GM19025 (cell line): ENCODE results near the gene PRR36.
"Not testable (repeated sequence)": the region's sequence is repeated elsewhere in the genome, so short reads cannot be mapped to it uniquely, and the experiment has no call there.

Source experiments
- ATAC-seq: cut with Tn5 transposase; IDR thresholded peaks from one replicate; pipeline ENCODE4 v1.9.1; 2021; ENCODE audit warnings: mild to moderate bottlenecking, low read depth, moderate library complexity; ENCODE audit not compliant: unreplicated experiment

The PRR36 gene

DNA sequence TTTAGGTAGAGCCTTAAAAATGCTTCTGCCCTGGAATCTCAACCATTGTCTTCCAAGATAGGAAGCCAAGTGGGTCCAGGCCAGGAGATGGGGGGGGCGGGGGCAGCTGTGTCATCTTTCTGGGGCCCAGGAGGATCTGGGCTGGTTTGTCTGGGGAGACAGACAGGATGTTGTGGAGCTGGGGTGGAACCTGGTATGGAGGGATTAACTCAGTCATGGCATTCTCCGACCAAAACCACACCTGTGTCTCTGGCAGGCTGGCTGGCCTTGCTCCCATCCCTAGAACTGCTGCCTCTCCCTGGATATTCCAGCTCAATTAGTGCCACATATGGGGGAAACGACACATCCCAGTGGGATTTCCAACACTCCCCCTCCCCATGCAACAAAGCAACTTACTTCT is 26.7 kb upstream of the PRR36 start:
- no peak for ATAC-seq

DNA sequence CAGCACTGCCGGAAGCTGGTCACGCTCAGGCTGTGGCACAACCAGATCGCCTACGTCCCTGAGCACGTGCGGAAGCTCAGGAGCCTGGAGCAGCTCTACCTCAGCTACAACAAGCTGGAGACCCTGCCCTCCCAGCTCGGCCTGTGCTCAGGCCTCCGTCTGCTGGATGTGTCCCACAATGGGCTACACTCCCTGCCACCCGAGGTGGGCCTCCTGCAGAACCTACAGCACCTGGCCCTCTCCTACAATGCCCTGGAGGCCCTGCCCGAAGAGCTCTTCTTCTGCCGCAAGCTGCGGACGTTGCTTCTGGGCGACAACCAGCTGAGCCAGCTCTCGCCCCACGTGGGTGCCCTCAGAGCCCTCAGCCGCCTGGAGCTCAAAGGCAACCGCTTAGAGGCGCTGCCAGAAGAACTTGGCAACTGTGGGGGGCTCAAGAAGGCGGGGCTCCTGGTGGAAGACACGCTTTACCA is 26.2 kb upstream of the PRR36 start:
- ATAC-seq = no peak

DNA sequence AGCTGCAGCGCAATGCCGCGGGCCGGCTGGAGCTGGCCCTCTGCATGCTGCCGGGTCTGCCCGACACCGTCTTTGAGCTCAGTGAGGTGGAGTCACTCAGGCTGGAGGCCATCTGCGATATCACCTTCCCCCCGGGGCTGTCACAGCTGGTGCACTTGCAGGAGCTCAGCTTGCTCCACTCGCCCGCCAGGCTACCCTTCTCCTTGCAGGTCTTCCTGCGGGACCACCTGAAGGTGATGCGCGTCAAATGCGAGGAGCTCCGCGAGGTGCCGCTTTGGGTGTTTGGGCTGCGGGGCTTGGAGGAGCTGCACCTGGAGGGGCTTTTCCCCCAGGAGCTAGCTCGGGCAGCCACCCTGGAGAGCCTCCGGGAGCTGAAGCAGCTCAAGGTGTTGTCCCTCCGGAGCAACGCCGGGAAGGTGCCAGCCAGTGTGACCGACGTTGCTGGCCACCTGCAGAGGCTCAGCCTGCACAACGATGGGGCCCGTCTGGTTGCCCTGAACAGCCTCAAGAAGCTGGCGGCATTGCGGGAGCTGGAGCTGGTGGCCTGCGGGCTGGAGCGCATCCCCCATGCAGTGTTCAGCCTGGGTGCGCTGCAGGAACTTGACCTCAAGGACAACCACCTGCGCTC is 25.7 kb upstream of the PRR36 start:
- no peak for ATAC-seq

DNA sequence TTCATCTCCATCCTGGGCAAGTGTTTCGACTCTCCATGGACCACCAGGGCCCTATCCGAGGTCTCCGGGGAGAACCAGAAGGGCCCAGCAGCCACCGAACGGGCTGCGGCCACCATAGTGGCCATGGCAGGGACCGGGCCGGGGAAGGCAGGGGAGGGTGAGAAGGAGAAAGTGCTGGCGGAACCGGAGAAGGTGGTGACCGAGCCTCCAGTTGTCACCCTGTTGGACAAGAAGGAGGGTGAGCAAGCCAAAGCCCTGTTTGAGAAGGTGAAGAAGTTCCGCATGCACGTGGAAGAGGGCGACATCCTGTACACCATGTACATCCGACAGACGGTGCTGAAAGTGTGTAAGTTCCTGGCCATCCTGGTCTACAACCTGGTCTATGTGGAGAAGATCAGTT is 24.8 kb upstream of the PRR36 start:
- ATAC-seq = no peak

DNA sequence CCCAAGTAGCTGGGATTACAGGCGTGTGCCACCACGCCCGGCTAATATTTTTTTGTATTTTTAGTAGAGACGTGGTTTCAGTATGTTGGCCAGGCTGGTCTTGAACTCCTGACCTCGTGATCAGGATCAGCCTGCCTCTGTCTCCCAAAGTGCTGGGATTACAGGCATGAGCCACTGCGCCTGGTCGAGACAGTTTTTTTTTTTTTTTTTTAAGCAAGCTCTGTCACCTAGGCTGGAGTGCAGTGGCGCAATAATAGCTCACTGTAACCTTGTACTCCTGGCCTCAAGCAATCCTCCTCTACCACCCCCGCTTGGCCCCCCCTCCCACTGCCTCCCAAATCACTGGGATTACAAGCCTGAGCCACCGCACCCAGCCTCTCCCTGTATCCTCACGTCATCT is 23.1 kb upstream of the PRR36 start:
- ATAC-seq = no peak

DNA sequence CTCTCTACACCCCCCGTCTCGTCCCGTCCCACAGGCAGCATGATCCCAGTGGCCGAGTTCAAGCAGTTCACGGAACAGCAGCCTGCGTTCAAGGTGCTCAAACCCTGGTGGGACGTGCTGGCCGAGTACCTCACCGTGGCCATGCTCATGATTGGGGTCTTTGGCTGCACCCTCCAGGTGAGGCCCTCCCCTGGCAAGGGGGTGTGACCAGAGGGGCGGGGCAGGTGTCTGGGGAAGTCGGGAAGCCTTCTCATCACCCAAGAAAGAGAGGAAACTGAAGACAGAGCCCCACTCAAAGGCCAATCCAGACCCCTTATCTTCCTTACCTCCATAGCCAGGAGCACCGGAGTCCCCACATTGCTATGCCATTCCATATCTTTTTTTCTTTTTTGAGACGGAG is 21.4 kb upstream of the PRR36 start:
- no peak for ATAC-seq

DNA sequence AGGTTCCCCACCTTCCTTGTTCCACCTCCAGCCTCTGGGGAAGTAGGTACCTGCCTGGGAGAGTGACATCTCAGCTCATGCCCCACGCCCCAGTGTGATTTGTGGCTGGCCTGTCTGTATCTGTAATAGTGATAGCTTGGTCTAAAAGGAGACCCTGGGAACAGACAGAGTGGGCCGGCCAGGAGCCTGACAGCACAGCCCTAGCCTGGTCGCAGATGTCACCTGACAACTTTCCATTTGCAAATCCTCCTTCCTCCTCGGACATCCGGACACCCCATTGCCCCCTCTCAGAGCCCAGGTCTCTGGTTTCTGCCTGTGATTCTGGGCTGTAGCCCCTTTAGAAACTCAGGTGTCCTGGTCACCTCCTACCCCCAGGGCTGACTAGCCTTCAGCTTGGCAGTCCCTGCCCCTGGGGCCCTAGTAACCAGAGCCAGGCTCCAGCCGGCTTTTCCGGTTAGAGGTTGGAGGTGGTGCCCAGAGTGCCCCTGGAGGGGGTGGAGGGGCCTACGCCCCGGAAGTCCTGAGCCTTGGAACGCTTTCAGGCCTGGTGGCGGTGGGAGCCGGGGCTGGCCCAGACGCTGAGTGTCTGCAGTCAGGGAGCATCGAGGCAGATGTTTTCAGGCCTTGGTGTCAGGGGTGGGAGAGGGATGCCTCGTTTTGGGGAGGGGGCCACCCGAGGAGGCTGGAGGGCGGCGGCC is 20.6 kb upstream of the PRR36 start:
- ATAC-seq = no peak

DNA sequence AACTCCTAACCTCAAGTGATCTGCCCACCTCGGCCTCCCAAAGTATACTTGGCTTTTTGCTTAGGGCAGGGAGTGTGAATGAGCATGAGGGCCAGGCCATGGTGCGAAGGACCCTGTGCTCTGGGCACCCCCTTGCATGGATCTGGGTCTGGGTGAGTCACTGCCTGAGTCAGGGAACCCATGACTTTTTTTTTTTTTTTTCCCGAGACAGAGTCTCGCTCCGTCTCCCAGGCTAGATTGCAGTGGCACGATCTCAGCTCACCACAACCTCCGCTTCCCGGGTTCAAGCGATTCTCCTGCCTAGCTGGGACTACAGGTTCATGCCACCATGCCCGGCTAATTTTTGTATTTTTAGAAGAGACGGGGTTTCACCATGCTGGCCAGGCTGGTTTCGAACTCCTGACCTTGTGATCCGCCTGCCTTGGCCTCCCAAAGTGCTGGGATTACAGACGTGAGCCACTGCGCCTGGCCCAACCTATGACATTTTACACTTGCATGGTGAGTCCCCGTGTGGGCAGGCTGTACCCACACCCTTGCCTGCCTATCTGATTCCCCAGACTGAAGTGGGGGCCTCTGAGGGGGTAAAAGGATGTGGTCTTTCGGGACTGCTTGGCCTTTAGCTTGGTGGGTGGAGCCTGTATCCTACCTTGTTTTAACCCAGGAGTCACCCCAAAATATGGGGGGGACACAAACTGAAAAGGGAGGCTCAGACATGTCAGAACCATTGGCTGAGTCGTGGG is 19.3 kb upstream of the PRR36 start:
- ATAC-seq = not testable (repeated sequence)

DNA sequence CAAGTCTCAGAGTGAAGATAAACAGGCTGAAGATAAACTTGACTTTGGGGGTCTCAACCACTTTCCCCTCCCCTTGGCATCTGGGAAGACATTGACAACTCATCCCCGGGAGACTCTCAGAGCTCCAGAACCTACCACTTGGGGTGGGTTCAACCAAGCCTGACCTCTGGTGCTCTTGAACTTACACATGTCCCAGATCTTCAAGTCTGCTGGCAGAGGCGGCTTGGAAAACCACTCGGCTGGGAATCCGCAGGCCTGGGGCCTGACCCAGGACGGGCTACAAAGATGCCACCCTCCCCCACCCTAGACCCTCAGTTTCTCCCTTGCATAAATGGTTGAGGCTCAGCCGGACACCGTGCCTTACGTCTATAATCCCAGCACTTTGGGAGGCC is 14.6 kb upstream of the PRR36 start:
- ATAC-seq = no peak

DNA sequence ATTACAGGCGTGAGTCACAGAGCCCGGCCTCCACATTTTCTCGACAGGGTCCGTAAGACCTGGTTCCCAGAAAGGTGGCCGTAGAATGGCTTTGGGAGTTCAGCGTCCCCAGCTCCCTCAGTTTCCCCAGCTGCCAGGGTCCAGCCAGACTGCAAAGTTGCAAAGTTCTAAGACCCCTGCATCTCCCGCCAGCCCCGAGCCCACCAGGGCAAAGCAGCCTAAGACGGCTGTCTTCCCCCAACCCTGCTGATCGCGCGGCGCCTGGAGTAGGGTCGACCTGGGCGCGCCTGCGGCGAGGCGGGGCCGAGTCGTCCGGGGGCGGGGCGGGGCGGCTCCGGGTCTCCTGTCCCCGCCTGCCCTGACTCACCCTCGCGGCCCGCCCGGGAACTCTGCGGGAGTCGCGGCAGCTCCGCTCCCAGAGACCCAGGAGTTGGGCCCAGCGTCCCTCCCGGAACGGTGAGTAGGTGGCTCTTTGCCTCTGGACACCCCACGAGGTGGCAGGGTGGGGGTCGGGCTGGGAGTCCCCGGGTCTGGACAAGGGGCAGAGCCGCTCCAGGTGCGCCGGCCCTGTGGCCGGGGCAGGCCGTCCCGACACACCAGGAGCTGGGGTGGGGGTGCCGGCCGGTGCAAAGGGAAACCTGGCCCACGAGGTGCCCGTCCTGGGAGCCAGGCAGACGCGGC is 14.1 kb upstream of the PRR36 start, which contains the start of gene LRRC8E:
TSS of gene LRRC8E (plus strand) at position 366 of the 681 bp plus-strand sequence. CDS start 7,094 bp downstream, outside the sequence.
- ATAC-seq = no peak

DNA sequence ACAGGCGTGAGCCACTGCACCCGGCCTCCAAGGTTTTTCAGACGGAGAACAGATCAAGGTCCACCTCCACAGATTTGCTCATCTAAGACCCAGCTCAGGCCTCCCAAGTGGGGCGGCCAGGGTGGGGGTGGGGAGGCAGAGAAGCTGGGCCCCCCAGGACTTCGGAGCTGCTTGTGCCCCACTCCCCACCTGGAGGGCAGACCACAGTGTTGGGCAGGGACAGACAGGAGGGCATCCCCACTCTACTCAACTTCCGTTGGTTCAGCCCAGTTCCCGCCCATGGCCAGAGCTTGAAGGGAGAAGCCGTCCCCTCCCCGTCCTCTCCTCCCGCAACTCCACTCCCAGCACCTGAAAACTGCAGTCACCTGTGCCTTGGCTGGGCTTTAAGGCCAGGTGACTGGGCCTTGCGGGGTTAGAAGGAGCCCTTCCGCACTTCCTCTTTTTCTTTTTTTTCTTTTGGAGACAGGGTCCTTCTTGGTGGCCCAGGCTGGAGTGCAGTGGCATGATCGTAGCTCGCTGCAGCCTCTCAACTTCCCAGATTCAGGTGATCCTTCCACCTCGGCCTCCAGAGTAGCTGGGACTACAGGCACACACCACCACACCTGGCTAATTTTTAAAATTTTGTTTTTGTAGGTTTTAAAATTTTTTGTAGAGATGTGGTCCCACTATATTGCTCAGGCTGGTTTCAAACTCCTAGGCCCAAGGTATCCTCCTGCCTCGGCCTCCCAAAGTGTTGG is 13.4 kb upstream of the PRR36 start:
- no peak for ATAC-seq

DNA sequence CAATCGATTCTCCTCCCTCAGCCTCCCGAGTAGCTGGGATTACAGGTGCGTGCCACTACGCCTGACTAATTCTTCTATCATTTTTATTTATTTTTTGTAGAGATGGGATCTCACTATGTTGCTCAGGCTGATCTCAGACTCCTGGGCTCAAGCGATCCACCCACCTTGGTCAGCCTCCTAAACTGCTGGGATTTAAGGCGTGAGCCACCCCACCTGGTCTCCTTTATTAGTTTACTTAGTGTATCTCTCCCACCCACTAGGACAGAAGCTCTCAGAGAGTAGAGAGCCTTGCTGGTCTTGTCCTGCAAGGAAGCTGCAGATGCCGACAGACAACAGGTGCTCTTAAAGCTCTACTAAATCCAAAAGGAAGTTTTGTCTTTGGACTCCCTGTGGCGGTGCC is 11.6 kb upstream of the PRR36 start:
- no peak for ATAC-seq

DNA sequence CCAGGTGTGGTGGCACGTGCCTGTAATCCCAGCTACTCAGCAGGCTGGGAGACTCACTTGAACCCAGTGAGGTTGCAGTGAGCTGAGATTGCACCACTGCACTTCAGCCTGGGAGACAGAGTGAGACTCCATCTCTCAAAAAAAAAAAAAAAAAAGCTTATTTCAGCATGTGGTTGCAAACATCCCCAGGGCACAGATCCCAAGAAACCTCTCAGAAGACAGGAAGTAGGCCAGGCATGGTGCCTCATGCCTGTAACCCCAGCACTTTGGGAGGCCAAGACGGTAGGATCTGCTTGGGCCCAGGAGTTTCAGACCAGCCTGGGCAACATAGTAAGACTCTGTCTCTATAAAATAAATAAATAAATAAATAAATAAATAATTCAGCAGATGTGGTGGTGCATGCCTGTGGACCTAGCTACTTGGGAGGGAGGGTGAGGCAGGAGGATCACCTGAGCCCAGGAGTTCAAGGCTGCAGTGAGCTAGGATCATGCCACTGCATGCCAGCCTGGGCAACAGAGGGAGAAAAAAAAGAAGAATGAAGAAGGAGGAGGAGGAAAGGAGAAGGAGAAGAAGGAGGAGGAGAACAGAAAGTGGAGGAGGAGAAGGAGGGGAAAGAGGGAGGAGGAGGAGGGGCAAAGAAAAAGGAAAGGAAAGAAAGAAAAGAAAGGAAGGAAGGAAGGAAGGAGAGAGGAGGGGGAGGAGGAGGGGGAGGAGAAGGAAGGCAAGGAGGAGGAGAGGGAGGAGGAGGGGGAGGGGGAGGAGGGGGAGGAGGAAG is 9.8 kb upstream of the PRR36 start:
- ATAC-seq = no peak

DNA sequence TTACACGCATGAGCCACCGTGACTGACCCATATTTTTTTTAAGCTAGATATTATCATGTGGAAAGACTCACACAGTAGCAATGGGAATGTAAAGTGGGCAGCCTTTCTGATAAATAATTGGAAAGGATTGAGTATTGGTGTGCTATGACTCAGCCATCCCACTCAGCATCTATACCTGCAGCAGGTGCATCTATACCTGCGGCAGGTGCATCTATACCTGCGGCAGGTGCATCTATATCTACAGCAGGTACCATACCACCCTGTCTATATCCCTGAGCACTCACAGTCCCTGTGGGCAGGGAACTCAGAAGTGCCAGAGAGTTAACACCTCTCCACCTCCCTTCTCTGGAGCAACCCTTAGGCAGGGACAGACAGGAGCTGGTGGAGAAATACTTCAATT is 8.9 kb upstream of the PRR36 start:
- ATAC-seq = no peak

DNA sequence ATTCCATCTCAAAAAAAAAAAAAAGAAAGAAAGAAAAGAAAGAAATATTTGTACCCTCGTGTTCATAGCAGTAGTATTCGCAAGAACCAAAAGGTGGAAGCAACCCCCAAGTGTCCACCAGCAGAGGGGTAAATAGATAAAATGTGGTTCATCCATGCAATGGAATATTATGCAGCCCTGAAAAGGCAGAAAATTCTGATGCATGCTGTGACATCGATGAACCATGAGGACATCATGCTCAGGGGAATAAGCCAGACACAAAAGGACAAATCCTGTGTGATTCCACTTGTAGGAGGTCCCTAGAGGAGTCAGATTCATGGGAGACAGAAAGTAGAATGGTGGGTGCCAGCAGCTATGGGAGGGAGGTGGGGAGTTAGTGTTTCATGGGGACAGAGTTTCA is 7.7 kb upstream of the PRR36 start:
- no peak for ATAC-seq

DNA sequence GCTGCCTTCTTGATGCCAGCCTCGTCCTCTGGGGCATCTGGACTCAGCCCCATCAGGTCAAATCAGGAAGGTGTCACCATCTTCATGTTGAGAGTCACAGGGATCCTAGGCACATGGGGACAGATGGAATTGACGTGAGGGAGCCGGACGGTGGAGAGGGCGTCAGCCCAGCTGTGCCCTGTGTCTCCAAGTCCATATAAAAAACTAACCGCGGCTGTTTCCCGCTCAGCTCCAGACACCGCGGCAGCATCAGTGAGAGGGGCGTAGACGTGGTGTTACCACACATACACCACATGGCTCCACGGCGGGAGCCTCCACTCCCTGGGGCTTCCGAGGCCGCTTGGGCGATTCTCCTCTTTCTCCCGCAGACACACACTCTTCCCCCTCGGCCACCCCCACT is 5.6 kb upstream of the PRR36 start:
- ATAC-seq = no peak

DNA sequence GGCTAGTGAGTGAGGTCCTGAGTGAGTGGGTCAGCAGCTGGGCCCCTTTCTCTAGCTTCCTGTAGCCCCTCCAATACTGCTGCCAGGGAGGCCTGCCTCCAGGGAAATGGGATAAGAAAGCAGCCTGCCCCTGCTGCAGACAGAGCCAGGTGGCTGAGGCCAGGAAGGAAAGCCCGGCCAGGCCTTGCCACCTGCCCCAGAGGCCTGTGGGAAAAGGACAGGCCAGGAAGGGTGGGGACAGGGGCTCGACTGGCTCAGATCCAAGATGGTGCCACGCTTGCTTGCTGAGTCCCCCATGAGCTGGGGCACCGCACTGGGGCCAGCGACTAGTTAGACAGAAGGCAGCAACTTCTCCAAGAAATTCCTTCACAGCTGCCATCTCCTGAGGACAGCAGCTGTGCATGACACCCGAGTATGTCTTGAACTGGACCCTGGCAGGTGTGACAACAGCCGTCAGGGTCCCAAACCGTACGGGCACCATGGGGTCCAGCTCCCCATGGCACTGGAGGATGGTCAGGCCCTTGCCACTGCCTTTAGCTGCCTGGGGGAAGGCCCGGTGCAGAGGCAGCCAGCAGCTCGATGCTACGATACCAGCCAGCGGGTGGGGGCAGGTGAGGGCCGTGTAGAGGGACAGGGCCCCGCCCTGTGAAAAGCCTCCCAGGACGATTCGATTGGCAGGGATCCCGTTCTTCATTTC is 5.1 kb upstream of the PRR36 start:
- ATAC-seq = no peak

DNA sequence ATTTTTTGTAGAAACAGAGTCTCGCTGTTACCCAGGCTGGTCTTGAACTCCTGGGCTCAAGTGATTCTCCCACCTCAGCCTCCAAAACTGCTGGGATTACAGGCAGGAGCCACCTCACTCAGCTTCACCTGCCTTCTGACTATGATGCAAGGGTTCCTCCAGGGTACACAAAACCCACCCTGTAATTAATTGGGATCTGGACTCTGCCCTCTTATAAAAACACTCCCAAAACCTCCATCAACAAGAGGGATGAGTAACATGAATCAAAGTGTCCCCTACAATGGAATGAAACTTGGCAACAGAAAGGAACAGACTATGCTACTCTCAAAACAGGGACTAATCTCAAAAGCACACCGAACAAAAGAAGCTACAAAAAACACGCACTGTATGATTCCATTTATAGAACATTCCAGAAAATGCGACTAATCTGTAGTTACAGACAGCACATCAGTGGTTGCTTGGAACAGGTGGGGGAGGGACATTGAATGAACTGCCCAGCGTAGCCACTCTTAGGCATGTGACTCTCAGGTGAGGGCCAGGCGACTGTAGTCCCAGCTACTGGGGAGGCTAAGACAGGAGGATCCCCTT is 3.2 kb upstream of the PRR36 start:
- no peak for ATAC-seq

DNA sequence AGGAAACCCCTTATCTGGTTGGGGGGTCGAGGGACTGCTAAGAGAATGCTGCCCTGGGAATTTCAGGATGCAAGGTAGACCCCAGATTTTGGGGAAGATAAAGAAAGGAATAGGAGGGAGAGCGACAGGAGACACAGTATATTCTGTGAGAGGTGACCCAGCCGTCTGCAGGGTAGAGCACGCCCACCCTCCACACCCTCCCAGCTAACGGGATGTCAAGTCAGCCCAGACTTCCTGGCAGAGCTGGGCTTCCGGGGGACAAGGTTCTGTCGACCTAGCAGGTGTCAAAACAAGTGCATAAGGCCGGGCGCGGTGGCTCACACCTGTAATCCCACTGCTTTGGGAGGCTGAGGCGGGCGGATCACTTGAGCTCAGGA is 695 bp upstream of the PRR36 start:
- ATAC-seq = no peak
